Left lung (tissue), 10 donors: ENCODE data around the gene LENEP. TPM values are rescaled to one million over a fixed set of nuclear protein-coding genes. Genes with fewer than 3 reads are reported as not detected.

Experiments
- ATAC-seq: fragments of 200-7000 bp; cut with Tn5 transposase; one replicate; pipeline ENCODE4 v1.9.1; 2020; ENCODE audit warnings: moderate library complexity
- DNase-seq, 4 donors: peaks; one replicate each; pipeline ENCODE4 v3.0.0-alpha.2; 2013 to 2020
- H3K27ac ChIP-seq, 2 donors: fragments of 200-600 bp; sonication (generic) in 1 of 2; one replicate each; pipeline versions ENCODE4 v1.5.0 to v1.8.0; 2020 to 2021
- H3K27me3 ChIP-seq, 2 donors: fragments of 200-600 bp; sonication (generic) in 1 of 2; one replicate each; pipeline versions ENCODE4 v1.5.0 to v1.8.0; 2020 to 2021
- H3K36me3 ChIP-seq, 2 donors: fragments of 200-600 bp; sonication (generic) in 1 of 2; one replicate each; pipeline versions ENCODE4 v1.5.0 to v1.8.0; 2020 to 2021
- H3K4me1 ChIP-seq, 2 donors: fragments of 200-600 bp; one replicate each; pipeline ENCODE4 v1.8.0; 2021
- H3K4me3 ChIP-seq, 2 donors: fragments of 200-600 bp; sonication (generic) in 1 of 2; one replicate each; pipeline versions ENCODE4 v1.5.0 to v1.8.0; 2020 to 2021; ENCODE audit warnings: mild to moderate bottlenecking in 1 of 2
- H3K9me3 ChIP-seq, 2 donors: fragments of 200-600 bp; sonication (generic) in 1 of 2; one replicate each; pipeline versions ENCODE4 v1.5.0 to v1.8.0; 2020 to 2021
- CTCF ChIP-seq, 2 donors: fragments of 200-600 bp; sonication (generic) in 1 of 2; IDR thresholded peaks; one replicate each; pipeline versions ENCODE4 v1.5.0 to v1.8.0; 2021; ENCODE audit warnings: antibody characterized with exemption in 2 of 2
- intact Hi-C, 2 donors: fragments of 100-400 bp; cut with DNase I; formaldehyde crosslinking; loops; one replicate each; pipeline versions ENCODE4 v1.11.2 to v1.14.2; 2022
- polyA plus RNA-seq, 6 donors: library from polyadenylated mRNA; unstranded; fragments of 120-200 nt; gene quantifications; one replicate each; pipeline ENCODE4 v1.2.1, GENCODE V29; 2013; ENCODE audit not compliant: insufficient read length in 6 of 6
- total RNA-seq, 2 donors: library from RNA; stranded (reverse); fragmentation: NEBNext Ultra II Directional; extraction: Animal tissue kit (Norgen Biotek cat#: 25700); gene quantifications; one replicate each; pipeline ENCODE4 v1.2.1, GENCODE V29; 2021
- donor health status: DM: no; HTN: yes; CAD: no.
- donor health status: DM: no; HTN: no; CAD: no.

The LENEP gene
- total and polyA plus RNA-seq, 8 donors = 0.52 to 1.8 (median 0.81) TPM; not detected in 1

- H3K27me3 ChIP-seq = no peaks in the 10 kb centered on the region
- peak overlapping the region; percentile 92 to 96 for H3K27ac ChIP-seq
- peak overlapping the region; percentile 91 to 96 for H3K4me3 ChIP-seq
- H3K4me1 ChIP-seq = peaks cover 25 to 59% of the 10 kb centered on the region in 2 donors
- ATAC-seq (no peak), DNase-seq (peak in 1 of 4 donors; percentile 58)
- intact Hi-C loops = no loop called here
- TF ChIP-seq CTCF (IDR thresholded peaks at IDR 0.05) = no peak
- no peaks in the 10 kb centered on the region for H3K36me3 ChIP-seq
- H3K9me3 ChIP-seq = no peaks in the 10 kb centered on the region
Measured at GRCh38 chr1:155000411-155000725, 7.0 kb downstream of the LENEP start.

DNA sequence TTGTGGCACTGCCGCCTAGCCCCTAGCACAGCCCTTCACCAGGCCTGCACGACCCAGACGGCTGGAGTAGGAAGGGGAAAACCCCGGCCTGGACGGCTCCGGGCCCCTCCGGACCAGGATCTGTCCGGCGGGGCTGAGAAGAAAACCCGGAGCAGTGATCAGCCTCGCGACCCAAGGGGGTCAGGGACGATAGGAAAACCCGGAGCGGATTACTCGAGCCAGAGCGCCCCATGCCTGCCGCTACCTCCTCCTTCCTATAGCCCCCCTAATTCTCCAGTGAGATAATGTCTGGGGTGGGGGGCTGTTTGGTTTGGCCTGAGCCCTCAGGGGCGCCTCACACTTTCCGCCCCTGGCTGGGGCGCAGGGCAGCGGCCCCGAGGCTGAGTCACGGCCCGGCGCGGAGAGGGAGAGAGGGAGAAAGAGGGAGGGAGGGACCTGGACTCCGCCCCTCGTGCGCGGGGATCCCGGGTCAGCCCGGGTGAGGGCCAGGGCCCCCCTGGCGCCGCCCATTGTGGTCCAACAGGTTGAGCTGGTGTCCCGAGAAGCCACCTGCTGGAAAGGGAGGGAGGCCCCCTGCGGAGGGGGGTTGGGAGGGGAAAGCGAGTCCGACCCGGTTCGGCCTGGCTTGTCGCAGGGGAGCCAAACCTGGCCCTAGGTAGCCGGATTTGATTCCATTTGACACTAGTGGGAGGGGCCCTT lies 7.5 kb downstream of the LENEP start:
- H3K9me3 ChIP-seq = no peaks in the 10 kb centered on the region
- H3K4me1 ChIP-seq = peaks cover 30 to 59% of the 10 kb centered on the region in 2 donors
- no peaks in the 10 kb centered on the region for H3K36me3 ChIP-seq
- H3K27me3 ChIP-seq = no peaks in the 10 kb centered on the region
- H3K27ac ChIP-seq = peak overlapping the region; percentile 92 to 96
- H3K4me3 ChIP-seq = peak overlapping the region; percentile 91 to 96
- intact Hi-C loops = no loop called here
- no peak for TF ChIP-seq CTCF (IDR thresholded peaks at IDR 0.05)
- DNase-seq = peak; percentile 92 to 99 (median 95)
- peak; percentile 64 for ATAC-seq

DNA sequence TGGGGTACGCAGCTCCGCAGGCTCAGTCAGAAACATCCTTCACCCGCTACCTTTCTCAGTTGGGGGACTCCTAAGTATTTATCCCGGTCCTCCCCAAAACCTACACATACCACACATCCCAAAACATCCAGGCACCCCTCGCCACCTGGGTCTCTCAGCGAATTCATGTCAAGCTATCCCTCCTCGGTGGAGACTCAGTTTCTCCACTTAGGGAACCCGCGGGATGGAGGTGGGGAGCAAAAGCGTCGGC lies 8.0 kb downstream of the LENEP start:
- Histone ChIP-seq H3K27ac (peak overlapping the region; percentile 92 to 96), H3K36me3 (no peaks in the 10 kb centered on the region), H3K4me3 (peak overlapping the region; percentile 91 to 96), H3K27me3 (no peaks in the 10 kb centered on the region), H3K4me1 (peaks cover 35 to 60% of the 10 kb centered on the region in 2 donors), H3K9me3 (no peaks in the 10 kb centered on the region)
- DNase-seq (no peak), ATAC-seq (no peak)
- TF ChIP-seq CTCF (IDR thresholded peaks at IDR 0.05) = no peak
- intact Hi-C loops = no loop called here

GRCh38 chr1:155001675-155002463 lies 8.5 kb downstream of the LENEP start:
- Histone ChIP-seq H3K4me3 (peak overlapping the region; percentile 91 to 96), H3K4me1 (peaks cover 37 to 65% of the 10 kb centered on the region in 2 donors), H3K36me3 (no peaks in the 10 kb centered on the region), H3K27me3 (no peaks in the 10 kb centered on the region), H3K9me3 (no peaks in the 10 kb centered on the region), H3K27ac (peak overlapping the region; percentile 92 to 96)
- DNase-seq (peak; percentile 99 to 100 (median 100)), ATAC-seq (peak; percentile 76)
- intact Hi-C loops = no loop called here
- TF ChIP-seq CTCF (IDR thresholded peaks at IDR 0.05) = no peak

DNA sequence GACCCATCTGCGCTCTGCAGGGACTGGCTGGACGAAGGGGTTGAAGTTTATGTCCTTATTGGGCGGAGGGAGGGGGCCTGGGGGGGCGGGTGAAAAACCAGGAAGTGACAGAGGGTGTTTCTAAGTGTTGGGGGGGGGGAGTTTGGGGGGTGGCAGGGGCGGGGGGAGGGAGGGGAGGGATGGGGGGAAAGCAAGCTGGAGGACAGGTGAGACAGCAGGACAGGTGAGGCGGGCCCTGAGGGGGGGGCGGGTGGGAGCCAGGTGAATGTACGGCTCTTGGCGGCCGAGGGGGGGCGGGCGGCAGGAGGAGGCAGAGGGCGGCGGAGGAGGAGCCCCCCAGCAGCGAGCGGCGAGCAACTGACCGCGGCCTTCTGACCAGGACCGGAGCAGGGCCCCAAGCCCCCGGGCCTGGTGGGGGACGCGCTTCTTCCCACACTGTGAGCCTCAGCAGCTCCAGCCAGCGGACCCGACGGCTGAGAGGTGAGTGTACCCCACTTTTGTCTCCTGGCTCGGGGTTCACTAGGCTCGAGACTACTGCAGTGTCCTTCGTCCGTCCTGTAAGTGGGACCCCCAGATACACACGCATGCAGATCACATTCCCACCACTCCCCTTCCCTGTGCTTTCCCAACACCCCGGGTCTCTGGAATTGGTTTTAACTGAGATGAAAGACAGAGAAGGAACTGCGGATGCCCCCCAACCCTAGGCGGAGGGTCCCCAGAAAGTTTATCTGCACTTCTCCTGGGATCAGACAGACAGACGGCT lies 9.3 kb downstream of the LENEP start, which contains the start of gene ZBTB7B:
ZBTB7B (plus strand) TSS at position 339 of the 763 bp plus-strand sequence. CDS start 11,859 bp downstream, outside the sequence.
- DNase-seq (peak in 2 of 4 donors; percentile 60 to 89), ATAC-seq (peak; percentile 5)
- H3K27me3 ChIP-seq = no peaks in the 10 kb centered on the region
- H3K27ac ChIP-seq = peak within 1 kb of the TSS; percentile 95 to 96
- no peaks in the 10 kb centered on the region for H3K9me3 ChIP-seq
- no peaks in the 10 kb centered on the region for H3K36me3 ChIP-seq
- intact Hi-C loops = no loop called here
- peaks cover 43 to 65% of the 10 kb centered on the region in 2 donors for H3K4me1 ChIP-seq
- TF ChIP-seq CTCF (IDR thresholded peaks at IDR 0.05) = no peak
- H3K4me3 ChIP-seq = peak within 1 kb of the TSS; percentile 91 to 96
